WTC11 (cell line): Measurements from ENCODE around the gene NTN4. TPM values are rescaled to one million over a fixed set of nuclear protein-coding genes. Genes with fewer than 3 reads are reported as not detected.

Experiments
- ATAC-seq: fragments of 200-7000 bp; cut with Tn5 transposase; 2 replicates; pipeline ENCODE4 v1.10.0; 2021; ENCODE audit warnings: mild to moderate bottlenecking, moderate library complexity
- CTCF ChIA-PET: fragments of 300-600 bp; sonication (Branson Sonifier 250); formaldehyde crosslinking; loops from one replicate; lab custom pipeline; 2021; ENCODE audit warnings: antibody characterized with exemption; lab: Charles Lee
- POLR2A ChIA-PET: fragments of 350-600 bp; sonication (Branson Sonifier 250); formaldehyde crosslinking; loops from one replicate; lab custom pipeline; 2021; ENCODE audit warnings: antibody characterized with exemption; lab: Charles Lee
- DNase-seq: peaks from one replicate; pipeline ENCODE4 v3.0.0; 2021; ENCODE audit warnings: low spot score
- H3K27ac Mint-ChIP-seq: 2 replicates; pipeline ENCODE4 v1.8.0; 2021; ENCODE audit warnings: mixed read lengths
- H3K27me3 Mint-ChIP-seq: 2 replicates; pipeline ENCODE4 v1.8.0; 2021; ENCODE audit warnings: low read depth, mild to moderate bottlenecking, moderate library complexity, mixed read lengths
- H3K36me3 Mint-ChIP-seq: 2 replicates; pipeline ENCODE4 v1.8.0; 2021; ENCODE audit warnings: mixed read lengths
- H3K4me1 Mint-ChIP-seq: 2 replicates; pipeline ENCODE4 v1.8.0; 2022; ENCODE audit warnings: mixed read lengths
- H3K4me3 Mint-ChIP-seq: 2 replicates; pipeline ENCODE4 v1.8.0; 2021; ENCODE audit warnings: mild to moderate bottlenecking, moderate library complexity, mixed read lengths
- H3K9me3 Mint-ChIP-seq: 2 replicates; pipeline ENCODE4 v1.8.0; 2021; ENCODE audit warnings: mixed read lengths
- CTCF ChIP-seq: fragments of 200-600 bp; IDR thresholded peaks from 2 replicates; pipeline ENCODE4 v1.8.0; 2022; ENCODE audit warnings: antibody characterized with exemption
- ERG ChIP-seq: fragments of 250-450 bp; sonication (Bioruptor Pico); IDR thresholded peaks from 2 replicates; pipeline ENCODE4 v1.8.0; 2021; ENCODE audit warnings: mild to moderate bottlenecking
- ETV6 ChIP-seq: sonication (generic); formaldehyde crosslinking; IDR thresholded peaks from 2 replicates; pipeline ENCODE4 v1.8.1; 2022; ENCODE audit warnings: mild to moderate bottlenecking, missing genetic modification reagents
- FOXP4 ChIP-seq: sonication (generic); formaldehyde crosslinking; IDR thresholded peaks from 2 replicates; pipeline ENCODE4 v1.8.0; 2022; ENCODE audit warnings: mild to moderate bottlenecking, missing genetic modification reagents
- HMGA2 ChIP-seq: fragments of 250-450 bp; sonication (Bioruptor Pico); IDR thresholded peaks from 2 replicates; pipeline ENCODE4 v1.4.0; 2021; ENCODE audit warnings: mild to moderate bottlenecking, moderate library complexity
- HMGXB4 ChIP-seq: sonication (generic); formaldehyde crosslinking; IDR thresholded peaks from 2 replicates; pipeline ENCODE4 v1.8.1; 2023; ENCODE audit warnings: mild to moderate bottlenecking, moderate library complexity, missing genetic modification reagents
- MAX ChIP-seq: sonication (generic); formaldehyde crosslinking; IDR thresholded peaks from 2 replicates; pipeline ENCODE4 v1.8.0; 2022; ENCODE audit warnings: mild to moderate bottlenecking, missing genetic modification reagents
- NR3C1 ChIP-seq: sonication (generic); formaldehyde crosslinking; conservative IDR thresholded peaks from 2 replicates; pipeline ENCODE4 v1.8.1; 2023; ENCODE audit warnings: low read depth, mild to moderate bottlenecking, missing genetic modification reagents
- PREB ChIP-seq: sonication (generic); formaldehyde crosslinking; IDR thresholded peaks from 2 replicates; pipeline ENCODE4 v1.8.1; 2022; ENCODE audit warnings: mild to moderate bottlenecking, missing genetic modification reagents, moderate library complexity, borderline replicate concordance
- SP1 ChIP-seq: sonication (generic); formaldehyde crosslinking; conservative IDR thresholded peaks from 2 replicates; pipeline ENCODE4 v1.8.1; 2022; ENCODE audit warnings: missing genetic modification reagents
- STAT6 ChIP-seq: sonication (generic); formaldehyde crosslinking; conservative IDR thresholded peaks from 2 replicates; pipeline ENCODE4 v1.8.1; 2023; ENCODE audit warnings: mild to moderate bottlenecking, low read depth, missing genetic modification reagents, moderate library complexity
- TEAD4 ChIP-seq: sonication (generic); formaldehyde crosslinking; IDR thresholded peaks from 2 replicates; pipeline ENCODE4 v1.8.0; 2022; ENCODE audit warnings: mild to moderate bottlenecking, missing genetic modification reagents
- ZBTB43 ChIP-seq: sonication (generic); formaldehyde crosslinking; IDR thresholded peaks from 2 replicates; pipeline ENCODE4 v1.8.1; 2023; ENCODE audit warnings: mild to moderate bottlenecking, missing genetic modification reagents
- ZNF317 ChIP-seq: sonication (generic); formaldehyde crosslinking; IDR thresholded peaks from 2 replicates; pipeline ENCODE4 v1.8.1; 2023; ENCODE audit warnings: low read depth, mild to moderate bottlenecking, moderate library complexity, missing genetic modification reagents, borderline replicate concordance
- ZNF532 ChIP-seq: fragments of 250-450 bp; sonication (Bioruptor Pico); IDR thresholded peaks from 2 replicates; pipeline ENCODE4 v1.9.0; 2021; ENCODE audit warnings: mild to moderate bottlenecking, borderline replicate concordance
- total RNA-seq: library from RNA; stranded (reverse); gene quantifications from 3 replicates; pipeline ENCODE4 v1.2.3, GENCODE V29; 2021

Gene NTN4
- total RNA-seq, 1 experiment from 2014 or later, result 2.7 TPM

GRCh38 chr12:95742586-95742985 lies 48.0 kb downstream of the NTN4 start (continued):
- no peak for TF ChIP-seq MAX (CRISPR knock-in tag)
- TF ChIP-seq, all 79 proteins: peak for 0

GRCh38 chr12:95741635-95742034 lies 48.9 kb downstream of the NTN4 start:
- no peak for ATAC-seq
- TF ChIP-seq STAT6 (CRISPR knock-in tag) (no peak), SP1 (no peak), PREB (CRISPR knock-in tag) (no peak)
- H3K36me3 Mint-ChIP-seq, result peaks cover 16% of the 10 kb centered on the region
- H3K27ac Mint-ChIP-seq, result no peak overlapping the region
- H3K4me1 Mint-ChIP-seq, result no peaks in the 10 kb centered on the region
- no peak for DNase-seq
- CTCF ChIA-PET, result no interaction called here
- POLR2A ChIA-PET, result no interaction called here
- H3K9me3 Mint-ChIP-seq, result peaks cover 17% of the 10 kb centered on the region
- no peaks in the 10 kb centered on the region for H3K27me3 Mint-ChIP-seq
- H3K4me3 Mint-ChIP-seq, result no peak overlapping the region

- H3K36me3 Mint-ChIP-seq, result peaks cover 13% of the 10 kb centered on the region
- no peak overlapping the region for H3K4me3 Mint-ChIP-seq
- H3K27ac Mint-ChIP-seq, result no peak overlapping the region
- no peaks in the 10 kb centered on the region for H3K27me3 Mint-ChIP-seq
- POLR2A ChIA-PET, result no interaction called here
- CTCF ChIA-PET, result no interaction called here
- no peaks in the 10 kb centered on the region for H3K4me1 Mint-ChIP-seq
- no peak for DNase-seq
- ATAC-seq, result no peak
- peaks cover 14% of the 10 kb centered on the region for H3K9me3 Mint-ChIP-seq
- TF ChIP-seq MAX (CRISPR knock-in tag) (no peak), NR3C1 (CRISPR knock-in tag) (no peak), ERG (CRISPR knock-in tag) (no peak), ETV6 (no peak), TEAD4 (CRISPR knock-in tag) (no peak), ZBTB43 (CRISPR knock-in tag) (no peak), ZNF532 (CRISPR knock-in tag) (no peak), HMGA2 (CRISPR knock-in tag) (no peak), ZNF317 (no peak), FOXP4 (CRISPR knock-in tag) (no peak), HMGXB4 (CRISPR knock-in tag) (no peak), CTCF (no peak)
Measured at GRCh38 chr12:95740751-95741150, 49.8 kb downstream of the NTN4 start.
